Heart left ventricle (tissue), 16 donors: ENCODE results near the gene VIT. TPM values are rescaled to one million over a fixed set of nuclear protein-coding genes. Genes with fewer than 3 reads are reported as not detected.

Experiments used
- ATAC-seq, 4 donors: fragments of 200-7000 bp; cut with Tn5 transposase; one replicate each; pipeline ENCODE4 v1.9.1; 2020 to 2022; ENCODE audit warnings: moderate library complexity in 4 of 4, mild to moderate bottlenecking in 3 of 4, moderate number of reproducible peaks in 1 of 4
- DNase-seq, 5 donors: peaks; one replicate each; pipeline ENCODE4 v3.0.0-alpha.2; 2020
- H3K27ac ChIP-seq, 12 donors: fragments of 200-600 bp; sonication (generic) in 4 of 12; one replicate each; pipeline versions ENCODE4 v1.5.0 to v1.8.0; 2016 to 2022; ENCODE audit warnings: mild to moderate bottlenecking in 2 of 12
- H3K27me3 ChIP-seq, 9 donors: fragments of 200-600 bp; sonication (generic) in 2 of 9; one replicate each; pipeline versions ENCODE4 v1.5.1 to v1.8.0; 2016 to 2022; ENCODE audit warnings: mild to moderate bottlenecking in 3 of 9
- H3K36me3 ChIP-seq, 9 donors: fragments of 200-600 bp; sonication (generic) in 2 of 9; one replicate each; pipeline versions ENCODE4 v1.5.0 to v1.8.0; 2018 to 2022; ENCODE audit warnings: mild to moderate bottlenecking in 2 of 9
- H3K4me1 ChIP-seq, 12 donors: fragments of 200-600 bp; sonication (generic) in 4 of 12; one replicate each; pipeline versions ENCODE4 v1.5.0 to v1.8.0; 2016 to 2022; ENCODE audit warnings: mild to moderate bottlenecking in 3 of 12
- H3K4me3 ChIP-seq, 12 donors: fragments of 200-600 bp; sonication (generic) in 4 of 12; one replicate each; pipeline versions ENCODE4 v1.5.0 to v1.8.0; 2017 to 2022; ENCODE audit warnings: mild to moderate bottlenecking in 9 of 12, moderate library complexity in 4 of 12
- H3K9me3 ChIP-seq, 12 donors: fragments of 200-600 bp; sonication (generic) in 4 of 12; one replicate each; pipeline versions ENCODE4 v1.5.0 to v1.8.0; 2016 to 2022; ENCODE audit warnings: mild to moderate bottlenecking in 1 of 12
- CTCF ChIP-seq, 12 donors: fragments of 200-600 bp; sonication (generic) in 4 of 12; IDR thresholded peaks; one replicate each; pipeline versions ENCODE4 v1.5.0 to v1.8.0; 2018 to 2022; ENCODE audit warnings: antibody characterized with exemption in 12 of 12, mild to moderate bottlenecking in 5 of 12
- POLR2A ChIP-seq, 2 donors: fragments of 450-650 bp; IDR thresholded peaks; one replicate each; pipeline ENCODE4 v1.6.1; 2017; ENCODE audit warnings: antibody characterized with exemption in 2 of 2, mild to moderate bottlenecking in 2 of 2, moderate library complexity in 2 of 2
- WGBS, 4 donors: extraction: QIAGEN DNeasy Blood & Tissue Kit in 2 of 4; methylation state at CpG; one replicate each; pipeline versions ENCODE4 v1.1.5 to v1.1.7; 2013 to 2018; 5-methylcytosine and 5-hydroxymethylcytosine counted together
- intact Hi-C, 10 donors: fragments of 100-400 bp; cut with DNase I; formaldehyde crosslinking; loops; one replicate each; pipeline versions ENCODE4 v1.11.1 to v1.14.2; 2022
- polyA plus RNA-seq, 2 donors: library from polyadenylated mRNA; stranded (reverse); fragments of 200-250 nt; gene quantifications; one replicate each; pipeline ENCODE4 v1.2.3, GENCODE V29; 2013
- total RNA-seq, 9 donors: library from RNA; depleted of rRNA in 2 of 9; stranded (reverse); fragments of >200 nt in 2 of 9; fragmentation: NEBNext Ultra II Directional in 3 of 9; extraction: Animal tissue kit (Norgen Biotek cat#: 25700) in 3 of 9; gene quantifications; one replicate each; pipeline versions ENCODE4 v1.1.0 to v1.2.4, GENCODE V29; 2016 to 2023
- donor health status: ischemic (EF 13 %, LVEDD 7.1; RV severe dilation, severe dysfunction).
- donor health status: healthy with polysubstance abuse.
- donor health status: DM: no; HTN: yes; CAD: no.
- donor health status: DM: no; HTN: no; CAD: no.
- donor health status: ischemic (EF 25% LVEDD 6.9; RV normal size, moderate dysfunction).
- donor health status: ischemic (EF 25% LVEDD 5.7; RV mildly dilated, moderate dysfunction).
- donor health status: healthy.
- donor health status: DM: yes; HTN: yes; CAD: no.
- donor health status: ischemic (EF 35%, LVEDD 5.7; RV mildly dilated, moderate dysfunction).
- donor health status: nonischemic (EF 11% LVEDD 7.7; RV severe dilation, severe dysfunction).
- donor health status: DM: yes; HTN: yes; CAD: no.
- donor health status: PGD.
- donor health status: ischemic (EF 29% LVEDD 5.4; RV normal size, mild dysfunction).
- donor health status: nonischemic (EF 23%, LVEDD 6.1; RV moderate dilation, normal function).

Gene VIT
- total and polyA plus RNA-seq, 11 donors, result 1.0 to 34.9 (median 4.9) TPM

GRCh38 chr2:36707050-36707449, 10.5 kb downstream of the VIT start:
- Histone ChIP-seq H3K4me3 (no peak overlapping the region), H3K36me3 (no peaks in the 10 kb centered on the region), H3K9me3 (peaks cover 0 to 12% (median 7%) of the 10 kb centered on the region in 12 donors), H3K27me3 (no peaks in the 10 kb centered on the region), H3K27ac (peak overlapping the region in 9 of 12 donors; percentile 22 to 50 (median 35)), H3K4me1 (peaks cover 0 to 26% (median 1%) of the 10 kb centered on the region in 12 donors)
- peak in 1 of 4 donors; percentile 68 for ATAC-seq
- WGBS, 4 donors, result 56 to 89% (median 82%) methylated on average over 5 of the region's 5 CpGs
- intact Hi-C loops, result no loop called here
- peak in 1 of 5 donors; percentile 35 for DNase-seq
- TF ChIP-seq POLR2A (IDR thresholded peaks at IDR 0.05) (no peak), CTCF (IDR thresholded peaks at IDR 0.05) (no peak)

- Histone ChIP-seq H3K9me3 (peaks cover 0 to 12% (median 7%) of the 10 kb centered on the region in 12 donors), H3K27ac (peak overlapping the region in 8 of 12 donors; percentile 16 to 48 (median 36)), H3K36me3 (no peaks in the 10 kb centered on the region), H3K27me3 (no peaks in the 10 kb centered on the region), H3K4me3 (no peak overlapping the region), H3K4me1 (peaks cover 0 to 26% (median 1%) of the 10 kb centered on the region in 12 donors)
- intact Hi-C loops, result no loop called here
- ATAC-seq, result peak; percentile 29 to 65 (median 54)
- TF ChIP-seq POLR2A (IDR thresholded peaks at IDR 0.05) (no peak), CTCF (IDR thresholded peaks at IDR 0.05) (peak in 1 of 12 donors; percentile 23)
- no peak for DNase-seq
- WGBS, 4 donors, result 57 to 73% (median 68%) methylated on average over 8 of the region's 8 CpGs
Measured at GRCh38 chr2:36708041-36708741, 11.7 kb downstream of the VIT start.

- no peak for DNase-seq
- TF ChIP-seq CTCF (IDR thresholded peaks at IDR 0.05), result no peak
- TF ChIP-seq POLR2A (IDR thresholded peaks at IDR 0.05), result no peak
- no peak for ATAC-seq
- intact Hi-C loops, result loop anchor here in 1 of 10 donors (5.0 kb wide), 1 partner anchor 51 kb away; no protein-coding TSS in a partner anchor
- Histone ChIP-seq H3K9me3 (peaks cover 0 to 12% (median 7%) of the 10 kb centered on the region in 12 donors), H3K36me3 (no peaks in the 10 kb centered on the region), H3K27ac (no peak overlapping the region), H3K4me1 (peaks cover 0 to 17% (median 1%) of the 10 kb centered on the region in 12 donors), H3K4me3 (no peak overlapping the region), H3K27me3 (no peaks in the 10 kb centered on the region)
- 71 to 97% (median 83%) methylated on average over 2 of the region's 2 CpGs for whole genome bisulfite sequencing, 4 donors
Measured at GRCh38 chr2:36710858-36711515, 14.5 kb downstream of the VIT start.

GRCh38 chr2:36711741-36712314, 15.3 kb downstream of the VIT start:
- Histone ChIP-seq H3K27me3 (no peaks in the 10 kb centered on the region), H3K9me3 (peaks cover 0 to 12% (median 7%) of the 10 kb centered on the region in 12 donors), H3K4me1 (peaks cover 0 to 11% (median under 1%) of the 10 kb centered on the region in 12 donors), H3K4me3 (no peak overlapping the region), H3K36me3 (no peaks in the 10 kb centered on the region), H3K27ac (no peak overlapping the region)
- 65 to 71% (median 68%) methylated on average over 5 of the region's 5 CpGs for whole genome bisulfite sequencing, 4 donors
- TF ChIP-seq CTCF (IDR thresholded peaks at IDR 0.05) (no peak), POLR2A (IDR thresholded peaks at IDR 0.05) (no peak)
- intact Hi-C loops, result loop anchor here in 1 of 10 donors (5.0 kb wide), 1 partner anchor 50 kb away; no protein-coding TSS in a partner anchor
- DNase-seq, result no peak
- ATAC-seq, result no peak
